Activated CD8-positive, alpha-beta memory T cell treated with anti-CD3 and anti-CD28 coated beads for 1 hour (primary cell): ENCODE results near the gene CCDC107.

Experiments used
- DNase-seq, 2 donors: peaks; one replicate each; pipeline ENCODE4 v3.0.0-alpha.2; 2020; ENCODE audit warnings: low read depth in 1 of 2; ENCODE audit errors: extremely low read depth in 1 of 2

Gene CCDC107

GRCh38 chr9:35700031-35700430 is 41.9 kb downstream of the CCDC107 start:
- no peak for DNase-seq

DNA sequence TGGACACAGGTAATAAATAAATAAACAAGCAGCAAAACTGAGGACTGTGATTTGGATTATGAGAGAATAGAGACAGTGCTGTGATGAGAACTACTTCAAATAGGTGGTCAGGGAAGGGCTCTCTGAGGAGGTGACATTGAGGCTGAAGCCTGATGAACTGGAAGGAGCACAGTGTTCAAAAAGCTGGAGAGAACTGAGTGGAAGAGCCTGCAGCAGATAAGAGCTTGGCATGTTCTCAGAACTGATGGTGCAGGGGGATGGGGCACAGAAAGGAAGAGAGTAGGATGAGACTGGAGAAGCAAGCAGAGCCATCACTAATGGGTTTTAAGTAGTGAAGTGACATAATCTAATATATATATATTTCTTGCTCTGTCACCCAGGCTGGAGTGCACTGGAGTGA is 42.9 kb downstream of the CCDC107 start:
- no peak for DNase-seq

DNA sequence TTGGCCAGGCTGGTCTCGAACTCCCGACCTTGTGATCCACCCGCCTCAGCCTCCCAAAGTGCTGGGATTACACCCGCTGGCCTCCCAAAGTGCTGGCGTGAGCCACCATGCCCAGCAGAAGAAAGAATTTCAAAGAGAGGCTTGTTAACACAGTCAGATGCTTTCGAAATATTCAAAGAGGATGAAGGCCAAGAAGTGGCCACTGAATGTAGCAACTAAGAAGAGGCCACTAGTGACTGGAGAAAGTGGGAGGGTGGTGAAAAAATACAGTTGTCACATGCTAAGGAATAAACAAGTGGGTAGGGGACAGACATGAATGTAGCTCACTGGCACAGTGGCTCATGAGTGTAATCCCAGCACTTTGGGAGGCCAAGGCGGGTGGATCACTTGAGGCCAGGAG is 44.6 kb downstream of the CCDC107 start:
- DNase-seq = no peak

- DNase-seq = no peak
Observed at GRCh38 chr9:35703906-35704672, 46.0 kb downstream of the CCDC107 start.

DNA sequence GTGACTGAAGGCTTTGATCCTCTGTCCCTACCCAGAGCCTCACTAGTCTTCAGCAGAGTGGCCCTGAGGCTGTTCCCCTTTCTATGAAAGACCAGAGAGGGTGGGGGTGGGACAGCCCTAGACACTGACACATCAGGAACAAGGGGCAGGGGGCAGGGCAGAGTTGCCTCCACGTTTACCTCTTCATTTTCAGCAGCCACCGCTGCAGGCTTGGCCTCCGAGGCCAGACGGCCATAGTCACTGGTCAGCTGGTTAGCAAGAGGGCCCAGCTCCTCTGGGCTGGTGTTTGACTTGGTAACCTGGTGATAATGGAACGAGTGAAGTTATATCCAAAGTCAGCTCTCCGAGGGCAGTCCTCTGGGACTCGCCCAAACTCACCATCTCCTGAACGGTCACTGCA is 47.3 kb downstream of the CCDC107 start:
- DNase-seq = no peak

GRCh38 chr9:35705836-35706430 is 47.8 kb downstream of the CCDC107 start:
- no peak for DNase-seq

GRCh38 chr9:35706951-35707350 is 48.9 kb downstream of the CCDC107 start:
- no peak for DNase-seq

DNA sequence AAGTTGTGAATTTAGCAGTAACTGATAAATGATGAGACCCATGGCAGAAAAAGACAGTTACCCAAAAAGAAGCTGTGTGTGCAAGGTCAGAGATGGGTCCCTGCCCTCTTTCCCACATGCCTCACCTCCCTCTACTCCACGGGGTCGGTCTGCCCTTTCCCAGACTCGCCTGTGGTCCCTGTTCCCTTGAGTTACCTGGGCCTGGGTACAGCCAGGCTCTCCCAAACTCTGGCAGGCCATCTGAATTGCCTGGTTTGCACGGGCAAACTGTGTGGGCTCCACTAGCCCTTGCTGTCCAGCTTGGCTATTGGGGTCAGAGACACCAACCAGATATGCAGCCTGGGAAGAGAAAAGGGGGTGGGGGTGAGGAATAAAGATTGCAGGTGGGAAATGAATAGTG is 50.1 kb downstream of the CCDC107 start:
- no peak for DNase-seq

DNA sequence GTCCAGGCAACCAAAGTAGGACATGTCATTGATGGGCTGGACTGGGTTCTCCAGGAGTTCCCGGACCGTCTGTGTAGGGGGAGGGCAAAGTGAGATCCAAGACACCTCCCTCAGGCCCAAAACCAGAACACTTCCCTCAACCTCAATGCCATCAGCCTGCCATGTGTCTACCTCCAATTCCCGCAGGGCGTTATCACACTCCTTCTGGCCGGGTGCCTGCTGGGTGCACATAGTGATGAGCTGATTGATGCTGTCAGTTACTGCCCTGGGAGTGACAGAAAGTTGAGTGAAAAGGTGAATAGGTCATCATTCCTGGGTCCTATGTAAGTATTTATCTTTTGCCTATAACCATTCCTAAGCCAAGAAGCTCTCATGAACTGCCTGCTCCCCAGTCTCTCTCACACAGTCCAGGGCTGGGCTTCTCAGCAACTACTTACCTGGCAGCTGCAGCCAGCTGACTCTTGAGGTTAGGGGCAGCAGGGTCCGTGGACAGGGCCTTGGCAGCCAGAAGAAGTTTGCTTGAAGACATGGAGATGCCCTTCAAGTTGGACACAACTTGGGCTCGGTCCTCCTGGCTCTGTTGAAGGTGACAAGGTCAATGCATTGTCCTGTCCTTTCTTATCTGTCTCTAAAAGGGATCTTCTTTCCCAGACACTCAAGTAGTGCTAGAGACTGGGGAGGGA is 52.9 kb downstream of the CCDC107 start:
- no peak for DNase-seq
